Keratinocyte (primary cell): ENCODE results near the gene DLGAP1. TPM values are rescaled to one million over a fixed set of nuclear protein-coding genes. Genes with fewer than 3 reads are reported as not detected.

Experiments
- DNase-seq: peaks from one replicate; pipeline ENCODE4 v3.0.0-alpha.2; 2011; ENCODE audit warnings: low read depth, missing footprints, low spot score
- FAIRE-seq: peaks from 2 replicates; lab custom pipeline; 2011; peaks lifted over from hg19 to GRCh38; lab: Jason Lieb, UNC
- H2AFZ ChIP-seq: 2 replicates; pipeline ENCODE4 v1.6.0; 2012; ENCODE audit warnings: low read length, control low read depth, inconsistent platforms; ENCODE audit not compliant: control insufficient read depth
- H3K27ac ChIP-seq: 2 replicates; pipeline ENCODE4 v1.5.1; 2011; ENCODE audit warnings: low read length; ENCODE audit not compliant: control insufficient read depth, insufficient read depth
- H3K27me3 ChIP-seq: 3 replicates; pipeline ENCODE4 v1.6.0; 2011; ENCODE audit warnings: low read length; ENCODE audit not compliant: control insufficient read depth, insufficient read depth; ENCODE audit errors: extremely low read depth
- H3K36me3 ChIP-seq, 2 experiments: 2 replicates in 1 of 2; 3 replicates in 1 of 2; pipeline ENCODE4 v1.5.1; 2011; ENCODE audit warnings: low read length in 2 of 2, mild to moderate bottlenecking in 1 of 2; ENCODE audit not compliant: control insufficient read depth in 2 of 2, insufficient read depth in 2 of 2; ENCODE audit errors: extremely low read depth in 1 of 2
- H3K4me1 ChIP-seq: 3 replicates; pipeline ENCODE4 v1.5.1; 2011; ENCODE audit warnings: low read length; ENCODE audit not compliant: control insufficient read depth, insufficient read depth; ENCODE audit errors: extremely low read depth
- H3K4me2 ChIP-seq: 3 replicates; pipeline ENCODE4 v1.6.0; 2011; ENCODE audit warnings: low read depth, low read length; ENCODE audit not compliant: control insufficient read depth, insufficient read depth; ENCODE audit errors: extremely low read depth
- H3K4me3 ChIP-seq, 3 experiments: fragments of 200-600 bp in 1 of 3; sonication (generic) in 1 of 3; 2 replicates in 2 of 3; 3 replicates in 1 of 3; pipeline ENCODE4 v1.5.1; 2011 to 2016; ENCODE audit warnings: low read length in 3 of 3, mild to moderate bottlenecking in 3 of 3, control low read depth in 2 of 3, inconsistent platforms in 1 of 3, low read depth in 1 of 3, mixed read lengths in 1 of 3, mixed run types in 1 of 3, moderate library complexity in 1 of 3; ENCODE audit not compliant: control insufficient read depth in 2 of 3, insufficient read depth in 2 of 3; ENCODE audit errors: extremely low read depth in 1 of 3
- H3K79me2 ChIP-seq: 2 replicates; pipeline ENCODE4 v1.6.0; 2012; ENCODE audit warnings: low read length; ENCODE audit not compliant: control insufficient read depth, insufficient read depth
- H3K9ac ChIP-seq: 3 replicates; pipeline ENCODE4 v1.6.0; 2011; ENCODE audit warnings: low read length; ENCODE audit not compliant: control insufficient read depth, insufficient read depth; ENCODE audit errors: extremely low read depth
- H3K9me1 ChIP-seq: 3 replicates; pipeline ENCODE4 v1.6.0; 2011; ENCODE audit warnings: low read length; ENCODE audit not compliant: control insufficient read depth, insufficient read depth; ENCODE audit errors: extremely low read depth
- H3K9me3 ChIP-seq: 2 replicates; pipeline ENCODE4 v1.5.1; 2012; ENCODE audit warnings: low read depth, low read length; ENCODE audit not compliant: control insufficient read depth
- H4K20me1 ChIP-seq: 3 replicates; pipeline ENCODE4 v1.6.0; 2011; ENCODE audit warnings: low read length; ENCODE audit not compliant: control insufficient read depth, insufficient read depth; ENCODE audit errors: extremely low read depth
- CTCF ChIP-seq, 3 experiments: IDR thresholded peaks in 1 of 3; conservative IDR thresholded peaks in 1 of 3; optimal IDR thresholded peaks in 1 of 3; 2 replicates in 2 of 3; 3 replicates in 1 of 3; pipeline versions ENCODE3 to v1.5.1; 2011; ENCODE audit warnings: low read length in 3 of 3, mild to moderate bottlenecking in 3 of 3, moderate library complexity in 2 of 3, control low read depth in 1 of 3, inconsistent platforms in 1 of 3; ENCODE audit not compliant: insufficient read depth in 2 of 3; ENCODE audit errors: extremely low read depth in 1 of 3
- EZH2 ChIP-seq: IDR thresholded peaks from one replicate; pipeline ENCODE4 v1.6.1; 2012; ENCODE audit warnings: inconsistent platforms, mild to moderate bottlenecking, low read length, moderate library complexity
- dilution Hi-C: fragments of 300-500 bp; cut with MboI; formaldehyde crosslinking; loops from one replicate; pipeline ENCODE4 v1.7.0; 2020; ENCODE audit warnings: low sequenced_read_pairs; ENCODE audit not compliant: extremely low pct_ligation_motif_present
- polyA plus RNA-seq, 5 experiments: library from polyadenylated mRNA; depleted of rRNA in 3 of 5; stranded (reverse) in 3 of 5; stranded (forward) in 1 of 5; unstranded in 1 of 5; fragments of >200 nt; gene quantifications; 1 replicate in 1 of 5; 2 replicates in 3 of 5; 3 replicates in 1 of 5; pipeline versions ENCODE4 v1.2.1 to v1.2.3, GENCODE V29; 2011 to 2012; ENCODE audit warnings: missing spikeins in 2 of 5, low read depth in 1 of 5, low replicate concordance in 1 of 5

Gene DLGAP1
- polyA plus RNA-seq, 1 donor (not counting 4 experiments of a cell fraction or from before 2014, with no cell fraction given), result not detected

- peaks cover 12% of the 10 kb centered on the region for H3K4me1 ChIP-seq
- no peak overlapping the region for H3K4me3 ChIP-seq
- no peak overlapping the region for H2AFZ ChIP-seq
- no peaks in the 10 kb centered on the region for H4K20me1 ChIP-seq
- no peaks in the 10 kb centered on the region for H3K36me3 ChIP-seq
- DNase-seq (no peak), FAIRE-seq (no peak)
- H3K9me3 ChIP-seq, result no peaks in the 10 kb centered on the region
- H3K79me2 ChIP-seq, result no peaks in the 10 kb centered on the region
- TF ChIP-seq EZH2, result no peak
- peak in 2 of 3 experiments; percentile 36 to 43 for TF ChIP-seq CTCF (optimal IDR thresholded peaks at IDR 0.05 in 1 of 3, IDR thresholded peaks at IDR 0.05 in 1 of 3, conservative IDR thresholded peaks at IDR 0.05 in 1 of 3; ENCODE audit: extremely low read depth in 1 of 3, insufficient read depth in 2 of 3, low read length in 3 of 3)
- no peaks in the 10 kb centered on the region for H3K9me1 ChIP-seq
- no peak overlapping the region for H3K27ac ChIP-seq
- H3K9ac ChIP-seq, result no peak overlapping the region
- no peaks in the 10 kb centered on the region for H3K27me3 ChIP-seq
- dilution Hi-C loops, result no loop called here
- H3K4me2 ChIP-seq, result no peak overlapping the region
Observed at GRCh38 chr18:3885209-3885792, 569.8 kb downstream of the DLGAP1 start.

- no peaks in the 10 kb centered on the region for H3K4me1 ChIP-seq
- no peak overlapping the region for H2AFZ ChIP-seq
- H3K4me3 ChIP-seq, result no peak overlapping the region
- H3K27me3 ChIP-seq, result peaks cover 2% of the 10 kb centered on the region
- H3K79me2 ChIP-seq, result no peaks in the 10 kb centered on the region
- H3K9ac ChIP-seq, result no peak overlapping the region
- H4K20me1 ChIP-seq, result no peaks in the 10 kb centered on the region
- H3K9me3 ChIP-seq, result no peaks in the 10 kb centered on the region
- H3K36me3 ChIP-seq, result no peaks in the 10 kb centered on the region
- FAIRE-seq (no peak), DNase-seq (no peak)
- no peaks in the 10 kb centered on the region for H3K9me1 ChIP-seq
- dilution Hi-C loops, result no loop called here
- no peak overlapping the region for H3K27ac ChIP-seq
- H3K4me2 ChIP-seq, result no peak overlapping the region
- TF ChIP-seq EZH2 (no peak), CTCF (optimal IDR thresholded peaks at IDR 0.05 in 1 of 3, IDR thresholded peaks at IDR 0.05 in 1 of 3, conservative IDR thresholded peaks at IDR 0.05 in 1 of 3; ENCODE audit: extremely low read depth in 1 of 3, insufficient read depth in 2 of 3, low read length in 3 of 3) (no peak)
Observed at GRCh38 chr18:3879836-3880120, 575.3 kb downstream of the DLGAP1 start.
